Activated CD4-positive, alpha-beta T cell treated with anti-CD3 and anti-CD28 coated beads for 36 hours (primary cell): ENCODE results near the gene INPP5E. TPM values are rescaled to one million over a fixed set of nuclear protein-coding genes. Genes with fewer than 3 reads are reported as not detected.

Source experiments
- ATAC-seq: fragments of 200-7000 bp; cut with Tn5 transposase; one replicate; pipeline ENCODE4 v1.10.0; 2021; ENCODE audit warnings: mild to moderate bottlenecking, moderate library complexity
- CTCF ChIA-PET: fragments of 350-600 bp; sonication (Branson Sonifier 250); formaldehyde crosslinking; loops from one replicate; lab custom pipeline; 2021; ENCODE audit warnings: antibody characterized with exemption; lab: Charles Lee
- POLR2A ChIA-PET: fragments of 350-600 bp; sonication (Branson Sonifier 250); formaldehyde crosslinking; loops from one replicate; lab custom pipeline; 2021; ENCODE audit warnings: antibody characterized with exemption, inconsistent platforms; lab: Charles Lee
- DNase-seq: peaks from one replicate; pipeline ENCODE4 v3.0.0-alpha.2; 2020
- H3K27ac Mint-ChIP-seq: one replicate; pipeline ENCODE4 v1.8.0; 2021; ENCODE audit warnings: mixed read lengths
- H3K27me3 Mint-ChIP-seq: one replicate; pipeline ENCODE4 v1.8.0; 2021; ENCODE audit warnings: mixed read lengths
- H3K36me3 Mint-ChIP-seq: one replicate; pipeline ENCODE4 v1.8.0; 2021; ENCODE audit warnings: low read depth, mixed read lengths
- H3K4me1 Mint-ChIP-seq: one replicate; pipeline ENCODE4 v1.8.0; 2021; ENCODE audit warnings: mixed read lengths
- H3K4me3 Mint-ChIP-seq: one replicate; pipeline ENCODE4 v1.8.0; 2021; ENCODE audit warnings: mild to moderate bottlenecking, moderate library complexity, mixed read lengths
- H3K9me3 Mint-ChIP-seq: one replicate; pipeline ENCODE4 v1.8.0; 2021; ENCODE audit warnings: low read depth, mixed read lengths
- intact Hi-C, 2 experiments: fragments of 100-400 bp; cut with DNase I in 1 of 2; cut with micrococcal nuclease in 1 of 2; formaldehyde crosslinking; loops; one replicate each; pipeline versions ENCODE4 v1.14.2 to v1.15.1; 2022 to 2024; cut with DNase I, micrococcal nuclease
- total RNA-seq, 2 experiments: library from RNA; stranded (reverse); gene quantifications; one replicate each; pipeline ENCODE4 v1.2.3, GENCODE V29; 2021

The INPP5E gene
- total RNA-seq, 2 experiments from 2014 or later = 13.5 to 14.1 TPM

DNA sequence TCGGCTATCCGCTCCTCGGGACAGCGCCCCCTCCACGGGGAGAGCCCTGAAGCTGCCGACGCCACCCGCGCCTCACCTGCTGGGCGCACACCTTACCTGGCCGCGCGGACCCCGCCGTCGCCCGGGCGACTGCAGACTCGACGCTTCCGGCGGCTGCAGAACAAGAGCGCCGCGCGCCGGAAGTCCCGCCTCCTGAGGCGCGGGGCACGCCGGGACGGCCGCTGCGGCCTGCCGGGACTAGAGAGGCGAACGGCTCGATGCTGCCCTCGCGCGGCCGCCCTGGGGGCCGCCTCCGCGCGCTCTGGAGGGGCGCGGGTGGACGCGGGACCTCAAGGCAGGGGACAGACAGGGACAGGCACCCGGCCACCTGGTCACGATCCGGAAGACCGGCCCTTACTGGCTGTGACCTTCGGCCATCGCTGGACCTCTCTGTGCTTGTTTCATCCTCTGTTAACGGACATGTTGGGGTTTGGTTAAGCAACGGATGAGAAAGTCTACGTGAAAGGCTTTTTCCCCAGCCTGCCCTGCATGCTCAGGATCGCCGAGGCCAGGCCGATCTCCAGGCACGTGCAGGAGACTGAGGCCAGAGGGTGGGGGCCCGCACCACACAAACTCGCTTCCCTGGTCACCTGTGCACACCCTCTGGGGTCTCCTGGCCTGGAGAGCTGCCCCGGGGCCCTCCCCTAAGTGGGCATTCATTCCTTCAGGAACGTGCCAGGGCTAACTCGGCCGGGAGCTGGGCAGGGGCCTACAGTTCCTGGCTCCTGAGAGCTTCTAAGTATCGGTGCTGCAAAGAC lies 39.4 kb downstream of the INPP5E start, which contains the start of gene SNAPC4:
TSS of gene SNAPC4 (minus strand) at position 133 of the 797 bp plus-strand sequence. CDS start 1,742 bp downstream, outside the sequence.
- DNase-seq (peak; percentile 93), ATAC-seq (peak; percentile 68)
- H3K4me1 Mint-ChIP-seq = peaks cover 50% of the 10 kb centered on the region
- H3K27ac Mint-ChIP-seq = peak within 1 kb of the TSS; percentile 80
- ChIA-PET CTCF (interaction anchor here (0.7 to 2.0 kb wide), 4 partner anchors 9 to 158 kb away, joined by 3 to 14 read pairs (median 9); partner anchors contain the start of genes DNLZ, ENTR1 and PMPCA), POLR2A (no interaction called here)
- peak within 1 kb of the TSS; percentile 86 for H3K4me3 Mint-ChIP-seq
- no peaks in the 10 kb centered on the region for H3K9me3 Mint-ChIP-seq
- H3K36me3 Mint-ChIP-seq = peaks cover 50% of the 10 kb centered on the region
- intact Hi-C loops = loop anchor here (1.0 to 5.0 kb wide), 15 partner anchors 10 to 493 kb away; partner anchors contain the start of genes ENTR1 (in 2 of the 2), INPP5E (in 2 of the 2), PMPCA (in 2 of the 2) and CAMSAP1 (in 1 of the 2)
- no peaks in the 10 kb centered on the region for H3K27me3 Mint-ChIP-seq

DNA sequence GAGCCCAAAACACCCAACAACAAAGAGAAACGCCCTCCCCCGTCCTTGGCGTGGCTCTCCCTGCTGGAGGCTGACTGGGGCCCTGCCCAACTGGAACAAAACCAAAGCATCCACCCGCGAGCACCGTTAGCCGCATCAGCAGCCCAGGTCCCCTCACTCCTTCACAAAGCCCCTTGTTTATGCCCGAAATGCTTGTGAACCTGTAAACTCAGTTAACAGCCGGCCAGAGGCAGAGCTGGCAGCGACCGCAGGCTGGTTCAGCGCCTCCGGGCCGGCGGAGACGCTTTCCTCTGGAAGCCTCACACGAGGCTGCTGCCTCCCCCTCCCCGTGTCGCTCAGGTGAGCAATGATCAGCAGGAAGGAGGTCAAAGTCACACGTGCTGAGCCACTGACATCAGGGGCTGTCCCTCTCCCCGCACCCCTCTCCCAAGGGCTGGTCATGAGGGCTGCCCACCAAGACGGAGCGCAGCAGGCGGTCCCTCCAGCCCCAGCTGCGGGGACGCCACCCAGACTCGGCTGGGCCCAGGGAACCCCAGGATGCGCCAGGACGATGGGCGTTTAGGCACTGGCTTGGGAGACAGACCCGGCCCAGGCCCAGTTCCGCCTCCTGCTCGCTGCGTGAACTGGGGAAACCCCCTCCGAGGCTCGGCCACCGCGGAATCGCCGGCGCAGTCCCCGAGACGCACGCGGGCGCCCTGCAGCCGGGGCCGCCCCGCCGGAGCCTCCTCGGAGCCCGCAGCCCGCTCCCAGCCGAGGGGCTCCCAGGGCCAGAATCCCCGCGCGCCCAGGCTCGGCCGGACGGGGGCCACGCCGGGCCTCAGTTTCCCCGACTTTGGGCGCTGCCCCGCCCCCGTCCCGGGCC lies 40.2 kb downstream of the INPP5E start:
- Mint-ChIP-seq H3K4me1 (peaks cover 42% of the 10 kb centered on the region), H3K27ac (peak overlapping the region; percentile 75), H3K27me3 (no peaks in the 10 kb centered on the region), H3K4me3 (peak overlapping the region; percentile 86), H3K36me3 (peaks cover 47% of the 10 kb centered on the region), H3K9me3 (no peaks in the 10 kb centered on the region)
- CTCF ChIA-PET = interaction anchor here (0.6 to 0.7 kb wide), 2 partner anchors 144 to 158 kb away, joined by 3 read pairs; no protein-coding TSS in a partner anchor
- intact Hi-C loops = loop anchor here (1.0 to 5.0 kb wide), 16 partner anchors 11 to 492 kb away; partner anchors contain the start of genes ENTR1 (in 2 of the 2), INPP5E (in 2 of the 2), PMPCA (in 2 of the 2) and CAMSAP1 (in 1 of the 2)
- POLR2A ChIA-PET = no interaction called here
- ATAC-seq = peak; percentile 5
- peak; percentile 61 for DNase-seq

DNA sequence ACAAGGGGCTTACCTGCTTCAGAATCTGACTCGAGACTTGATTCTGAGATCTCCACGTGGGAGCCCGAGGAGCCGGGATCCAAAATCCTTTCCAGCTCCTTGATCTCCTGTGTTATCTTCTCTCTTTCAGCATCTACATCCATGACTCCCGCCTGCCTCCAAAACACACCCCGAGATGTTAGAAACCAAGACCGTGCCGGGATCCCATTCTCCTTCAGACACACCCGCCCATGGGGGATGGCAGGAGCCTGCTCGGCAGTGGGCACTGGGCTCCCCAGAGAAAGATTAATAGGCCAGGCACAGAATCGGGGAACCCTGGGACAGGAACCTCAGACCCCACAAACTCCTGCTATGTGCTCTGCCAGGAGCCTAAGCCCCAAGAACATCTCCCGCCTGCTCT lies 41.4 kb downstream of the INPP5E start:
- DNase-seq (no peak), ATAC-seq (no peak)
- Mint-ChIP-seq H3K4me3 (peak overlapping the region; percentile 86), H3K27me3 (no peaks in the 10 kb centered on the region), H3K36me3 (peaks cover 46% of the 10 kb centered on the region), H3K9me3 (no peaks in the 10 kb centered on the region), H3K4me1 (peaks cover 30% of the 10 kb centered on the region), H3K27ac (no peak overlapping the region)
- intact Hi-C loops = loop anchor here in 1 of 2 experiments (2.0 kb wide), 1 partner anchor 13 kb away; no protein-coding TSS in a partner anchor
- ChIA-PET CTCF (interaction anchor here (0.6 kb wide), 1 partner anchor 26 kb away, joined by 3 read pairs; no protein-coding TSS in a partner anchor), POLR2A (no interaction called here)

DNA sequence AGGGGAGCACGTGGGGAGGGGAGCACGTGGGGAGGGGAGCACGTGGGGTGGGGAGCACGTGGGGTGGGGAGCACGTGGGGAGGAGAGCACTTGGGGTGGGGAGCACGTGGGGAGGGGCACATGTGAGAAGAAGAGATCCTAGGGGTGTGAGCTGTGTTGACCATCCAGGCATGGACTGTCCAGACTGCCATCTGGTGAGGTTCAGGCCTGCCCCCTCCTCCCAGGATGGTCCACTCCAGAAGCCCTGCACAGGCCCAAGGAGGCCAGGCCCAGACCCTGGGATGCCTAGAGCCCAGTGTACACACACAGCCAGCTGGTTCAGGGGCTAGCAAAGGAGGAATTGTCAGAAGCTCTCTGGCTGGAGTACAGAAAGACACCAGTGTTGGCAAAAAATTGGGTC lies 42.0 kb downstream of the INPP5E start:
- Mint-ChIP-seq H3K9me3 (no peaks in the 10 kb centered on the region), H3K27me3 (no peaks in the 10 kb centered on the region), H3K27ac (no peak overlapping the region), H3K4me1 (peaks cover 28% of the 10 kb centered on the region), H3K36me3 (peaks cover 45% of the 10 kb centered on the region), H3K4me3 (no peak overlapping the region)
- ATAC-seq = no peak
- CTCF ChIA-PET = interaction anchor here (0.6 to 0.8 kb wide), 2 partner anchors 10 to 25 kb away, joined by 3 read pairs; no protein-coding TSS in a partner anchor
- no peak for DNase-seq
- intact Hi-C loops = loop anchor here in 1 of 2 experiments (2.0 kb wide), 1 partner anchor 13 kb away; no protein-coding TSS in a partner anchor
- POLR2A ChIA-PET = interaction anchor here (0.8 to 1.4 kb wide), 2 partner anchors 13 to 27 kb away, joined by 3 to 4 read pairs; partner anchors contain the start of genes ENTR1 and PMPCA

DNA sequence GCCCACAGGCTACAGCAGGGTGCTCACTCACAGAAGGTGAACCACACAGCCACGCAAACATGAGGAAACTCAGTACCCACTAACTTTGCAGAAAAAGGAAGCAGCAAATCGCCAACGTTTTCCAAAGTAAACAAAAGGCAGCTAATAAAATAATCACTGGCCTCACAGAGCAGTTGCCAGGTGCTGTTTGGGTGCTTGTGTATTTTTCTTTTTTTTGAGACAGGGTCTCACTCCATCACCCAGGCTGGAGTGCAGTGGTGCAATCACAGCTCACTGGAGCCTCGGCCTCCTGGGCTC lies 43.5 kb downstream of the INPP5E start:
- POLR2A ChIA-PET = no interaction called here
- H3K27ac Mint-ChIP-seq = no peak overlapping the region
- ATAC-seq (no peak), DNase-seq (no peak)
- peaks cover 21% of the 10 kb centered on the region for H3K4me1 Mint-ChIP-seq
- no peaks in the 10 kb centered on the region for H3K9me3 Mint-ChIP-seq
- peaks cover 41% of the 10 kb centered on the region for H3K36me3 Mint-ChIP-seq
- no peaks in the 10 kb centered on the region for H3K27me3 Mint-ChIP-seq
- CTCF ChIA-PET = interaction anchor here (0.6 kb wide), 1 partner anchor 35 kb away, joined by 3 read pairs; no protein-coding TSS in a partner anchor
- H3K4me3 Mint-ChIP-seq = no peak overlapping the region
- intact Hi-C loops = no loop called here

DNA sequence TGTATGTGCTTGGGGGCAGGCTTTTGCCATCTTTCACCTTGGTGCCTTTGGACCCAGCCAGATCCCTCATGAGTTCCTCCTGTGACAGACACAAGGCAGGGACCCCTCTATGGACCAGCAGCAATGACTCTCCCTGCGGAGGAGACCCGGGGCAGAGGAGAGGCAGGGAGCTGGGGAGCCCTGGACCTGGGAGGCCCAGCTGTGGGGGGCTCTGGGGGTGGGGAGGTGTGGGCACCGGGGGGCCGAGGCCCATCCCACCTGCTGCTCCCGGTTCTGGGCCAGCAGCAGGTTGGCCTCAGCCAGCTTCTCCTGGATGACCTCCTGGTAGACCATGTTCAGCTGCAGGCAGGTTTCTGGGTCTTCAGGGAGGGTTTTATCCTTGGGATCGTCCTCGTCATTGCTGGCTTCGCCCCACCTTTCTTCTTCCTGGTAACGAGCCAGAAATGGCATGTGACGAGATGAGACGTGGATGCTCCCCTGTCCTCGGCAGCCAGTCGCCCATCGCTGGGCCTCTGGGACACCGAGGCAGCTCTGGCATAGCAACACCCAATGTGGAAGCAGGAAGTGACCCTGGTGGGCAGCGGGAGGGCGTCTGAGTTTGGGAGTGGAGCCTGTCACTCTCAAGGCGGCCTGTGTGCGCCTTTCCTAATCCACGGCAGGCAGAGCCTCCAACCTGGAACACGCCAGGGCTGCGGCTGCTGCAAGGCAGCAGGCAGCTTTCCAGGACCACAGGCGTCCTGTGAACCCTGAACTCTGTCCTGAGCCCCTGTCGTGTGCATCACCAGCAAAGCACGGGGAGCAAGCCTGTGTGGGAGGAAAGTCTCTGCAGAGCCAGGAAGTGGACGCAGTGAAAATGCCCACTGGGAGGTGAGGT lies 44.1 kb downstream of the INPP5E start:
- no peak for DNase-seq
- H3K4me1 Mint-ChIP-seq = peaks cover 16% of the 10 kb centered on the region
- no peak overlapping the region for H3K4me3 Mint-ChIP-seq
- ChIA-PET CTCF (interaction anchor here (0.6 kb wide), 1 partner anchor 34 kb away, joined by 3 read pairs; no protein-coding TSS in a partner anchor), POLR2A (no interaction called here)
- no peaks in the 10 kb centered on the region for H3K9me3 Mint-ChIP-seq
- H3K27me3 Mint-ChIP-seq = no peaks in the 10 kb centered on the region
- intact Hi-C loops = no loop called here
- no peak for ATAC-seq
- H3K36me3 Mint-ChIP-seq = peaks cover 41% of the 10 kb centered on the region
- no peak overlapping the region for H3K27ac Mint-ChIP-seq

DNA sequence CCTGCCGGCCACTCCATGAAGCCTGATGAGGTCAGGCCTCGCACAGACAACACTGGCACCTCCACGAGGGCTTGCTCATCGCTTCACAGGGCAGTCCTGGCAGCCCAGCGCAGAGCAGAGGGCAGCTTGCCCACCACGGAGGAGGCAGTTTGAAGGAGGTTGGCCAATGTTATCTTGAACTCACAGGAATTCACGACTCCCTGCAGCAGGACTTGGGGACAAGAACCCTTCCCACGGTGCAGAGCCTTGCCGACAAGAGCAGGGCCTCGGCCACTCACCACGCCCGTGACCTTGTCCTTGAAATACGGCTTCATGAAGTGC lies 44.7 kb downstream of the INPP5E start:
- POLR2A ChIA-PET = no interaction called here
- no peak overlapping the region for H3K4me3 Mint-ChIP-seq
- H3K27ac Mint-ChIP-seq = no peak overlapping the region
- ATAC-seq (no peak), DNase-seq (no peak)
- H3K9me3 Mint-ChIP-seq = no peaks in the 10 kb centered on the region
- no peaks in the 10 kb centered on the region for H3K27me3 Mint-ChIP-seq
- intact Hi-C loops = no loop called here
- H3K4me1 Mint-ChIP-seq = peaks cover 15% of the 10 kb centered on the region
- CTCF ChIA-PET = no interaction called here
- H3K36me3 Mint-ChIP-seq = peaks cover 42% of the 10 kb centered on the region

DNA sequence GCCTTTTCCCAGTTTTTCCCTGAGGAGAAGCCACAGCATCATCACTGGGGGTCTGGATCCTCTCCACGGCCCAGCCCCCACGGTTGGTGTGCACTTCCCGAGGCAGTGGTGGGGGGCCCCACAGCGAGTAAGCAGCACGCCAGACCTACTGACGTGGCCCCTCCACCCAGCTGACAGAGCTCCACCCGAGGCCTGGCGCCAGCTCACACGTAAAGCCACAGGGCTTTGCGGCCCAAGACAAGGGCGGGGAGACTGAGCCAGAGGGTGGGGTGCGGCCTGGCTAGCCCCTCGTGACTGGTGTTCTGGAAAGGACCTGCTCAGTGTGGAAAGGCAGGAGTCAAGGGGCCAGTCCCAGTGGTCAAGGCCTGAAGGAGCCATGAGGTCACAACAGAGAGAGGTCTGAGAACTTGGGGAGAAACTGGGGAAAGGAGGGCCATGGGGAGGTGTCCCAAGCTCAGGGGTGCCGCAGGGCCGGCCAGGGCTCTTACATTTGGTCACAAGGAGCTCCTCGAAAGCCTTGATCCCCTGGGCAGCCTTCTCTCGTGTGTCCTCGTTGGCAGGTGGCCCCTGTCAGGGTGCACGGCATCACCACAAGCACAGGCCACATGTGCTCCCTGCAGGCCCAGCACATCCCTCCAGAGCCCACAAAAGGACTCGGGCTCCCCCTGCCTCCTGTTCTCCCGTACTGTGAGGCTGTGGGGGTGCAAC lies 45.2 kb downstream of the INPP5E start:
- Mint-ChIP-seq H3K27ac (no peak overlapping the region), H3K36me3 (peaks cover 46% of the 10 kb centered on the region), H3K27me3 (no peaks in the 10 kb centered on the region), H3K9me3 (no peaks in the 10 kb centered on the region), H3K4me1 (peaks cover 15% of the 10 kb centered on the region), H3K4me3 (no peak overlapping the region)
- no peak for DNase-seq
- ATAC-seq = no peak
- ChIA-PET CTCF (no interaction called here), POLR2A (no interaction called here)
- intact Hi-C loops = no loop called here

DNA sequence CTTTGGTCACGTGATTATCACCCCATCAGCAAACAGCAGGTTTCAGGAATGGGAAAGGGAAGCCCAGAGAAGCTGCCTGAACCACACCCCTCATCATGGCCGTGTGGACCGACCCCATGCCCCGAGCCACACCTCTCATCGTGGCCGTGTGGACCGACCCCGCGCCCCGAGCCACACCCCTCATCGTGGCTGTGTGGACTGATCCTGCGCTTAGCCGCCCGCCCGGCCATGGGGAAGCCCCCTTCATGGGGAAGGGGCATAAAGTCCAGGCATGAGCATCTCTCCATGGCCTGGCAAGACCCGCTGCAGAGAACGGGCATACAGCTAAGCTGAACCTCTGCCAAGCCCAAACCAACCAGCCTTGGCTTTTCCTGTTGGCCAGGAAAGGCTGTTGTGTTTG lies 46.1 kb downstream of the INPP5E start:
- Mint-ChIP-seq H3K9me3 (no peaks in the 10 kb centered on the region), H3K27me3 (no peaks in the 10 kb centered on the region), H3K4me3 (no peak overlapping the region), H3K36me3 (peaks cover 47% of the 10 kb centered on the region), H3K4me1 (peaks cover 6% of the 10 kb centered on the region), H3K27ac (no peak overlapping the region)
- ChIA-PET POLR2A (no interaction called here), CTCF (no interaction called here)
- intact Hi-C loops = no loop called here
- no peak for DNase-seq
- no peak for ATAC-seq
